ENCODE results near the gene G6PC3. TPM values are rescaled to one million over a fixed set of nuclear protein-coding genes. Genes with fewer than 3 reads are reported as not detected.
A peak's percentile ranks its signal among the peaks of the same experiment; 100 is the strongest.

The G6PC3 gene
- total RNA-seq, 1 donor from 2014 or later = 63.2 TPM

- H3K4me1 Mint-ChIP-seq = peaks cover 6% of the 10 kb centered on the region
- H3K4me3 Mint-ChIP-seq = no peak overlapping the region
- H3K27ac Mint-ChIP-seq = no peak overlapping the region
- H3K36me3 Mint-ChIP-seq = peaks cover 23% of the 10 kb centered on the region
- H3K9me3 Mint-ChIP-seq = no peaks in the 10 kb centered on the region
- TF ChIP-seq CTCF (IDR thresholded peaks at IDR 0.05; ENCODE audit: unreplicated experiment) = no peak
- no peaks in the 10 kb centered on the region for H3K27me3 Mint-ChIP-seq (ENCODE audit: low read depth)
- DNase-seq (ENCODE audit: low spot score in 2 of 2, unreplicated experiment in 2 of 2) = no peak
Measured at GRCh38 chr17:44076716-44077594, 6.4 kb downstream of the G6PC3 start.

GRCh38 chr17:44077595-44077909 is 7.0 kb downstream of the G6PC3 start:
- Mint-ChIP-seq H3K9me3 (no peaks in the 10 kb centered on the region), H3K4me3 (no peak overlapping the region), H3K27me3 (ENCODE audit: low read depth) (no peaks in the 10 kb centered on the region), H3K4me1 (peaks cover 4% of the 10 kb centered on the region), H3K36me3 (peaks cover 28% of the 10 kb centered on the region), H3K27ac (no peak overlapping the region)
- DNase-seq (ENCODE audit: low spot score in 2 of 2, unreplicated experiment in 2 of 2) = no peak
- TF ChIP-seq CTCF (IDR thresholded peaks at IDR 0.05; ENCODE audit: unreplicated experiment) = no peak

GRCh38 chr17:44078412-44078811 is 7.9 kb downstream of the G6PC3 start:
- no peak for DNase-seq (ENCODE audit: low spot score in 2 of 2, unreplicated experiment in 2 of 2)
- Mint-ChIP-seq H3K4me3 (no peak overlapping the region), H3K27ac (no peak overlapping the region), H3K36me3 (peaks cover 31% of the 10 kb centered on the region), H3K9me3 (no peaks in the 10 kb centered on the region), H3K27me3 (ENCODE audit: low read depth) (no peaks in the 10 kb centered on the region), H3K4me1 (no peaks in the 10 kb centered on the region)
- no peak for TF ChIP-seq CTCF (IDR thresholded peaks at IDR 0.05; ENCODE audit: unreplicated experiment)

- Mint-ChIP-seq H3K27me3 (ENCODE audit: low read depth) (no peaks in the 10 kb centered on the region), H3K4me1 (no peaks in the 10 kb centered on the region), H3K4me3 (no peak overlapping the region), H3K27ac (peak overlapping the region; percentile 30), H3K9me3 (no peaks in the 10 kb centered on the region), H3K36me3 (peaks cover 32% of the 10 kb centered on the region)
- no peak for DNase-seq (ENCODE audit: low spot score in 2 of 2, unreplicated experiment in 2 of 2)
- TF ChIP-seq CTCF (IDR thresholded peaks at IDR 0.05; ENCODE audit: unreplicated experiment) = no peak
Measured at GRCh38 chr17:44079877-44080821, 9.6 kb downstream of the G6PC3 start.

- DNase-seq (ENCODE audit: low spot score in 2 of 2, unreplicated experiment in 2 of 2) = no peak
- no peak overlapping the region for H3K27ac Mint-ChIP-seq
- TF ChIP-seq CTCF (IDR thresholded peaks at IDR 0.05; ENCODE audit: unreplicated experiment) = no peak
Measured at GRCh38 chr17:44081681-44082080, 11.1 kb downstream of the G6PC3 start.

More at GRCh38 chr17:44081681-44082080, 11.1 kb downstream of the G6PC3 start:
- H3K9me3 Mint-ChIP-seq = no peaks in the 10 kb centered on the region
- H3K4me1 Mint-ChIP-seq = peaks cover 6% of the 10 kb centered on the region
- H3K27me3 Mint-ChIP-seq (ENCODE audit: low read depth) = no peaks in the 10 kb centered on the region
- peaks cover 23% of the 10 kb centered on the region for H3K36me3 Mint-ChIP-seq
- H3K4me3 Mint-ChIP-seq = no peak overlapping the region

Data from mesothelial cell of epicardium (in vitro differentiated cells).